Ectodermal cell (in vitro differentiated cells): Measurements from ENCODE around the gene KCNC1.

Experiments used
- H3K27ac ChIP-seq: 2 replicates; pipeline ENCODE4 v1.7.0; 2013; ENCODE audit warnings: mild to moderate bottlenecking, low read depth, low read length; ENCODE audit not compliant: insufficient read depth, poor library complexity, severe bottlenecking
- H3K27me3 ChIP-seq: 2 replicates; pipeline ENCODE4 v1.7.0; 2013; ENCODE audit warnings: mild to moderate bottlenecking, low read length; ENCODE audit not compliant: insufficient read depth, control insufficient read depth, poor library complexity, severe bottlenecking
- H3K36me3 ChIP-seq: one replicate; pipeline ENCODE4 v1.7.0; 2013; ENCODE audit warnings: low read length; ENCODE audit not compliant: control insufficient read depth, insufficient read depth
- H3K4me1 ChIP-seq: one replicate; pipeline ENCODE4 v1.7.0; 2013; ENCODE audit warnings: low read length; ENCODE audit not compliant: control insufficient read depth, insufficient read depth
- H3K4me3 ChIP-seq: 2 replicates; pipeline ENCODE4 v1.7.0; 2013; ENCODE audit warnings: low read depth, low read length, control low read depth; ENCODE audit not compliant: insufficient read depth
- H3K9me3 ChIP-seq: 2 replicates; pipeline ENCODE4 v1.7.0; 2013; ENCODE audit warnings: mild to moderate bottlenecking, low read length, moderate library complexity; ENCODE audit not compliant: control insufficient read depth
- WGBS, 2 experiments: methylation state at CpG; one replicate each; pipeline ENCODE4 v1.1.7; 2013; ENCODE audit warnings: missing lambda C conversion rate in 2 of 2; 5-methylcytosine and 5-hydroxymethylcytosine counted together

KCNC1 gene

GRCh38 chr11:17696741-17697140, 37.8 kb upstream of the KCNC1 start:
- 80 to 86% methylated on average over 5 of the region's 5 CpGs for WGBS, 2 experiments
- H3K4me1 ChIP-seq = peaks cover 12% of the 10 kb centered on the region

GRCh38 chr11:17697175-17697949, 37.2 kb upstream of the KCNC1 start:
- no peaks in the 10 kb centered on the region for H3K9me3 ChIP-seq
- no peak overlapping the region for H3K4me3 ChIP-seq
- peaks cover 37% of the 10 kb centered on the region for H3K27me3 ChIP-seq
- peaks cover 12% of the 10 kb centered on the region for H3K4me1 ChIP-seq
- WGBS, 2 experiments = 79 to 80% methylated on average over 6 of the region's 6 CpGs
- no peaks in the 10 kb centered on the region for H3K36me3 ChIP-seq
- no peak overlapping the region for H3K27ac ChIP-seq

More at GRCh38 chr11:17696741-17697140, 37.8 kb upstream of the KCNC1 start:
- Histone ChIP-seq H3K36me3 (no peaks in the 10 kb centered on the region), H3K27ac (no peak overlapping the region), H3K9me3 (no peaks in the 10 kb centered on the region), H3K27me3 (peaks cover 37% of the 10 kb centered on the region), H3K4me3 (no peak overlapping the region)

GRCh38 chr11:17699147-17700114, 35.1 kb upstream of the KCNC1 start:
- Histone ChIP-seq H3K4me3 (no peak overlapping the region), H3K9me3 (no peaks in the 10 kb centered on the region), H3K4me1 (peaks cover 12% of the 10 kb centered on the region), H3K27ac (no peak overlapping the region), H3K27me3 (peaks cover 32% of the 10 kb centered on the region), H3K36me3 (no peaks in the 10 kb centered on the region)
- 70 to 72% methylated on average over 5 of the region's 5 CpGs for WGBS, 2 experiments

GRCh38 chr11:17700991-17701390, 33.6 kb upstream of the KCNC1 start:
- Histone ChIP-seq H3K27ac (no peak overlapping the region), H3K9me3 (no peaks in the 10 kb centered on the region), H3K36me3 (no peaks in the 10 kb centered on the region), H3K4me1 (peaks cover 6% of the 10 kb centered on the region), H3K27me3 (peaks cover 16% of the 10 kb centered on the region), H3K4me3 (no peak overlapping the region)
- WGBS, 2 experiments = 94 to 95% methylated on average over 4 of the region's 4 CpGs

GRCh38 chr11:17702876-17703275, 31.7 kb upstream of the KCNC1 start:
- Histone ChIP-seq H3K9me3 (no peaks in the 10 kb centered on the region), H3K36me3 (no peaks in the 10 kb centered on the region), H3K4me1 (peaks cover 6% of the 10 kb centered on the region), H3K27me3 (no peaks in the 10 kb centered on the region), H3K27ac (no peak overlapping the region), H3K4me3 (no peak overlapping the region)
- 78 to 84% methylated on average over 5 of the region's 5 CpGs for WGBS, 2 experiments

GRCh38 chr11:17703951-17704350, 30.6 kb upstream of the KCNC1 start:
- Histone ChIP-seq H3K36me3 (no peaks in the 10 kb centered on the region), H3K4me3 (no peak overlapping the region), H3K27me3 (no peaks in the 10 kb centered on the region), H3K9me3 (no peaks in the 10 kb centered on the region), H3K27ac (no peak overlapping the region), H3K4me1 (peaks cover 6% of the 10 kb centered on the region)
- 96 to 98% methylated on average over 2 of the region's 2 CpGs for WGBS, 2 experiments

GRCh38 chr11:17707830-17708229, 26.8 kb upstream of the KCNC1 start:
- Histone ChIP-seq H3K36me3 (no peaks in the 10 kb centered on the region), H3K4me1 (no peaks in the 10 kb centered on the region), H3K4me3 (no peak overlapping the region), H3K9me3 (no peaks in the 10 kb centered on the region), H3K27me3 (peaks cover 30% of the 10 kb centered on the region), H3K27ac (no peak overlapping the region)
- 71 to 74% methylated on average over 4 of the region's 4 CpGs for WGBS, 2 experiments

GRCh38 chr11:17711836-17712235, 22.7 kb upstream of the KCNC1 start:
- no peaks in the 10 kb centered on the region for H3K4me1 ChIP-seq
- H3K4me3 ChIP-seq = no peak overlapping the region
- no peak overlapping the region for H3K27ac ChIP-seq
- H3K27me3 ChIP-seq = peaks cover 61% of the 10 kb centered on the region
- H3K9me3 ChIP-seq = no peaks in the 10 kb centered on the region
- WGBS, 2 experiments = 39 to 51% methylated on average over 4 of the region's 4 CpGs
- no peaks in the 10 kb centered on the region for H3K36me3 ChIP-seq

GRCh38 chr11:17713851-17714250, 20.7 kb upstream of the KCNC1 start:
- no peaks in the 10 kb centered on the region for H3K36me3 ChIP-seq
- peaks cover 81% of the 10 kb centered on the region for H3K27me3 ChIP-seq
- H3K4me3 ChIP-seq = no peak overlapping the region
- H3K27ac ChIP-seq = no peak overlapping the region
- WGBS, 2 experiments = 0 to 8% methylated on average over 1 of the region's 1 CpG
- no peaks in the 10 kb centered on the region for H3K9me3 ChIP-seq
- H3K4me1 ChIP-seq = peaks cover 6% of the 10 kb centered on the region

- H3K27me3 ChIP-seq = peaks cover 87% of the 10 kb centered on the region
Observed at GRCh38 chr11:17714356-17714854, 20.2 kb upstream of the KCNC1 start.

More at GRCh38 chr11:17714356-17714854, 20.2 kb upstream of the KCNC1 start:
- H3K9me3 ChIP-seq = no peaks in the 10 kb centered on the region
- H3K4me3 ChIP-seq = no peak overlapping the region
- H3K27ac ChIP-seq = no peak overlapping the region
- WGBS, 2 experiments = 61 to 73% methylated on average over 8 of the region's 8 CpGs
- H3K36me3 ChIP-seq = no peaks in the 10 kb centered on the region
- H3K4me1 ChIP-seq = peaks cover 9% of the 10 kb centered on the region
